HEK293 (cell line): ENCODE data around the gene GPR137C.

Experiments
- CTCF ChIA-PET: fragments of 350-600 bp; formaldehyde crosslinking; extraction: SDS; loops from one replicate; lab custom pipeline; 2021; ENCODE audit warnings: antibody characterized with exemption; lab: Yijun Ruan, JAX
- POLR2A ChIA-PET: fragments of 300-600 bp; formaldehyde crosslinking; extraction: SDS; loops from one replicate; lab custom pipeline; 2020; ENCODE audit warnings: antibody characterized with exemption, inconsistent platforms; lab: Yijun Ruan, JAX
- H3K27ac ChIP-seq: fragments of 200-500 bp; sonication (Bioruptor generic); 2 replicates; pipeline ENCODE4 v1.5.1; 2014; ENCODE audit warnings: low read depth, low read length, control low read depth, inconsistent platforms; ENCODE audit errors: extremely low read depth
- H3K36me3 ChIP-seq, 2 experiments: fragments of 200-500 bp in 1 of 2; sonication (Bioruptor generic) in 1 of 2; 1 replicate in 1 of 2; 2 replicates in 1 of 2; pipeline ENCODE4 v1.5.1; 2014 to 2017; ENCODE audit warnings: inconsistent platforms in 2 of 2, low read length in 2 of 2; ENCODE audit not compliant: control insufficient read depth in 2 of 2, insufficient read depth in 1 of 2
- H3K4me1 ChIP-seq: fragments of 200-500 bp; sonication (Bioruptor generic); 2 replicates; pipeline ENCODE4 v1.5.1; 2014; ENCODE audit warnings: mild to moderate bottlenecking, low read length, inconsistent platforms; ENCODE audit not compliant: control insufficient read depth, insufficient read depth
- H3K4me3 ChIP-seq: 2 replicates; pipeline ENCODE4 v1.5.1; 2011; ENCODE audit warnings: low read depth, mild to moderate bottlenecking, control low read depth, low read length, moderate library complexity
- H3K9me3 ChIP-seq: fragments of 200-500 bp; sonication (Bioruptor generic); 2 replicates; pipeline ENCODE4 v1.5.1; 2014; ENCODE audit warnings: low read depth, low read length, inconsistent platforms; ENCODE audit not compliant: control insufficient read depth, insufficient read depth
- FEZF1 ChIP-seq: fragments of 450-650 bp; formaldehyde crosslinking; IDR thresholded peaks from 2 replicates; pipeline ENCODE4 v1.5.1; 2016; ENCODE audit warnings: missing biosample characterization, missing genetic modification characterization
- GLI2 ChIP-seq: fragments of 450-650 bp; formaldehyde crosslinking; IDR thresholded peaks from 2 replicates; pipeline ENCODE4; 2017; ENCODE audit warnings: missing biosample characterization, missing genetic modification characterization, low read depth, borderline replicate concordance
- KLF17 ChIP-seq: fragments of 450-650 bp; formaldehyde crosslinking; IDR thresholded peaks from 2 replicates; pipeline ENCODE4 v1.5.1; 2016; ENCODE audit warnings: missing biosample characterization, missing genetic modification characterization
- RBAK ChIP-seq: fragments of 450-650 bp; formaldehyde crosslinking; IDR thresholded peaks from 2 replicates; pipeline ENCODE4 v1.5.1; 2016; ENCODE audit warnings: missing biosample characterization, missing genetic modification characterization
- SP2 ChIP-seq: fragments of 450-650 bp; formaldehyde crosslinking; IDR thresholded peaks from 2 replicates; pipeline ENCODE4 v1.5.1; 2016; ENCODE audit warnings: missing biosample characterization, missing genetic modification characterization
- TCF7L2 ChIP-seq: IDR thresholded peaks from 2 replicates; pipeline ENCODE4 v1.6.1; 2011; ENCODE audit warnings: low read depth, mild to moderate bottlenecking, inconsistent platforms, low read length, moderate library complexity, borderline replicate concordance
- YY1 ChIP-seq: fragments of 450-650 bp; formaldehyde crosslinking; IDR thresholded peaks from 2 replicates; pipeline ENCODE4 v1.5.1; 2018; ENCODE audit warnings: missing biosample characterization, missing genetic modification characterization
- ZBTB11 ChIP-seq: fragments of 450-650 bp; formaldehyde crosslinking; conservative IDR thresholded peaks from 2 replicates; pipeline ENCODE4 v1.5.1; 2016; ENCODE audit warnings: low read depth, missing biosample characterization, missing genetic modification characterization
- ZBTB26 ChIP-seq: fragments of 450-650 bp; formaldehyde crosslinking; optimal IDR thresholded peaks from 2 replicates; pipeline ENCODE3; 2016; ENCODE audit warnings: missing biosample characterization, mild to moderate bottlenecking, missing genetic modification characterization
- ZBTB49 ChIP-seq: fragments of 450-650 bp; formaldehyde crosslinking; IDR thresholded peaks from 2 replicates; pipeline ENCODE4 v1.5.1; 2016; ENCODE audit warnings: missing biosample characterization, missing genetic modification characterization, low read depth
- ZFHX2 ChIP-seq: fragments of 450-650 bp; formaldehyde crosslinking; conservative IDR thresholded peaks from 2 replicates; pipeline ENCODE4 v1.5.1; 2016; ENCODE audit warnings: missing biosample characterization, missing genetic modification characterization
- ZIC2 ChIP-seq: fragments of 450-650 bp; formaldehyde crosslinking; IDR thresholded peaks from 2 replicates; pipeline ENCODE4 v1.5.1; 2016; ENCODE audit warnings: missing biosample characterization, missing genetic modification characterization
- ZNF146 ChIP-seq: fragments of 450-650 bp; formaldehyde crosslinking; IDR thresholded peaks from 2 replicates; pipeline ENCODE4 v1.5.1; 2016; ENCODE audit warnings: missing biosample characterization, missing genetic modification characterization
- ZNF174 ChIP-seq: fragments of 450-650 bp; formaldehyde crosslinking; IDR thresholded peaks from 2 replicates; pipeline ENCODE4 v1.5.0; 2017; ENCODE audit warnings: missing biosample characterization, mild to moderate bottlenecking, missing genetic modification characterization
- ZNF202 ChIP-seq: fragments of 450-650 bp; formaldehyde crosslinking; IDR thresholded peaks from 2 replicates; pipeline ENCODE4 v1.5.1; 2016; ENCODE audit warnings: missing biosample characterization, missing genetic modification characterization, borderline replicate concordance
- ZNF335 ChIP-seq: fragments of 450-650 bp; formaldehyde crosslinking; conservative IDR thresholded peaks from 2 replicates; pipeline ENCODE4 v1.5.1; 2016; ENCODE audit warnings: missing biosample characterization, missing genetic modification characterization
- ZNF501 ChIP-seq: fragments of 450-650 bp; formaldehyde crosslinking; IDR thresholded peaks from 2 replicates; pipeline ENCODE4 v1.5.1; 2016; ENCODE audit warnings: missing biosample characterization, missing genetic modification characterization
- ZNF530 ChIP-seq: fragments of 450-650 bp; formaldehyde crosslinking; IDR thresholded peaks from 2 replicates; pipeline ENCODE4 v1.5.1; 2016; ENCODE audit warnings: low read depth, missing biosample characterization, missing genetic modification characterization
- ZSCAN16 ChIP-seq: fragments of 450-650 bp; formaldehyde crosslinking; IDR thresholded peaks from 2 replicates; pipeline ENCODE4 v1.5.1; 2016; ENCODE audit warnings: missing biosample characterization, missing genetic modification characterization
- ZXDB ChIP-seq: fragments of 450-650 bp; formaldehyde crosslinking; IDR thresholded peaks from 2 replicates; pipeline ENCODE4 v1.5.1; 2016; ENCODE audit warnings: missing biosample characterization, missing genetic modification characterization

Gene GPR137C

GRCh38 chr14:52553002-52553670 is 500 bp downstream of the GPR137C start:
- peak; percentile 60 for TF ChIP-seq ZBTB26 (tag by site-specific recombination)
- no peak for TF ChIP-seq GLI2 (tag by site-specific recombination)
- peak; percentile 61; the same call in 1 of the 2 replicates for TF ChIP-seq ZSCAN16
- peak; percentile 37; the same call in 1 of the 2 replicates for TF ChIP-seq ZFHX2 (tag by site-specific recombination)
- no peak for TF ChIP-seq ZNF202 (tag by site-specific recombination)
- 0 out of 2 replicates have a peak, but pooled peaks have one; percentile 18 for TF ChIP-seq ZXDB (tag by site-specific recombination)
- TF ChIP-seq SP2 (tag by site-specific recombination): 0 out of 2 replicates have a peak, but pooled peaks have one; percentile 4
- no peak for TF ChIP-seq TCF7L2
- peak; percentile 77 for TF ChIP-seq ZNF335 (tag by site-specific recombination)
- no peak for TF ChIP-seq ZNF146 (tag by site-specific recombination)
- TF ChIP-seq YY1 (tag by site-specific recombination): no peak
- TF ChIP-seq ZBTB11 (tag by site-specific recombination): 0 out of 2 replicates have a peak, but pooled peaks have one; percentile 0
- H3K4me3 ChIP-seq: peak overlapping the region; percentile 56
- no peaks in the 10 kb centered on the region for H3K9me3 ChIP-seq
- ChIA-PET POLR2A (interaction anchor here (0.6 to 1.9 kb wide), 31 partner anchors 9 to 1405 kb away, joined by 3 to 30 read pairs (median 4); partner anchors contain the start of genes FERMT2, GNPNAT1, PSMC6 and PTGER2), CTCF (interaction anchor here (1.1 kb wide), 1 partner anchor 408 kb away, joined by 3 read pairs; no protein-coding TSS in a partner anchor)
- H3K27ac ChIP-seq: peak overlapping the region; percentile 81
- H3K4me1 ChIP-seq: peaks cover 9% of the 10 kb centered on the region
- H3K36me3 ChIP-seq: no peaks in the 10 kb centered on the region

GRCh38 chr14:52553671-52554575 is 1.3 kb downstream of the GPR137C start:
- Histone ChIP-seq H3K27ac (peak overlapping the region; percentile 81), H3K4me3 (peak overlapping the region; percentile 56), H3K4me1 (peaks cover 9% of the 10 kb centered on the region), H3K9me3 (no peaks in the 10 kb centered on the region), H3K36me3 (no peaks in the 10 kb centered on the region)
- ChIA-PET POLR2A (interaction anchor here (0.9 to 1.3 kb wide), 5 partner anchors 9 to 240 kb away, joined by 3 to 4 read pairs (median 3); no protein-coding TSS in a partner anchor), CTCF (interaction anchor here (0.6 to 1.1 kb wide), 4 partner anchors 158 to 664 kb away, joined by 3 to 4 read pairs (median 3); no protein-coding TSS in a partner anchor)
- no peak for TF ChIP-seq ZIC2
- TF ChIP-seq ZBTB49 (tag by site-specific recombination): no peak
- no peak for TF ChIP-seq KLF17 (tag by site-specific recombination)
- TF ChIP-seq ZNF174 (tag by site-specific recombination): no peak
- no peak for TF ChIP-seq ZNF530 (tag by site-specific recombination)
- no peak for TF ChIP-seq RBAK
- TF ChIP-seq FEZF1 (tag by site-specific recombination): 0 out of 2 replicates have a peak, but pooled peaks have one; percentile 8
- TF ChIP-seq ZNF501 (tag by site-specific recombination): 0 out of 2 replicates have a peak, but pooled peaks have one; percentile 36
